Fibroblast of lung (primary cell): ENCODE data around the gene WNT5B.

Experiments
- CTCF ChIP-seq, 2 donors: IDR thresholded peaks in 1 of 2; conservative IDR thresholded peaks in 1 of 2; 1 replicate in 1 of 2; 2 replicates in 1 of 2; pipeline ENCODE4 v1.5.1; 2011 to 2012; ENCODE audit warnings: low read length in 2 of 2, control low read depth in 1 of 2, inconsistent platforms in 1 of 2, low read depth in 1 of 2, mild to moderate bottlenecking in 1 of 2
- EZH2 ChIP-seq: IDR thresholded peaks from 2 replicates; pipeline ENCODE4 v1.5.1; 2012; ENCODE audit warnings: low read length, control low read depth, mild to moderate bottlenecking; ENCODE audit errors: missing control alignments

GRCh38 chr12:1604464-1604863, 24.6 kb upstream of the WNT5B start:
- TF ChIP-seq CTCF (conservative IDR thresholded peaks at IDR 0.05 in 1 of 2, IDR thresholded peaks at IDR 0.05 in 1 of 2; ENCODE audit: low read depth in 1 of 2, low read length in 2 of 2) (no peak), EZH2 (no peak)
